Stimulated activated CD8-positive, alpha-beta memory T cell treated with anti-CD3 and anti-CD28 coated beads, Interleukin-15, amount 100 ng/mL, for 4 hours (primary cell): ENCODE measurements around the gene SSH3.

Experiments
- DNase-seq, 2 donors: peaks; one replicate each; pipeline ENCODE4 v3.0.0-alpha.2; 2020; ENCODE audit warnings: low read depth in 2 of 2

Gene SSH3

GRCh38 chr11:67349036-67349435 is 45.7 kb downstream of the SSH3 start:
- no peak for DNase-seq

- DNase-seq = no peak
Measured at GRCh38 chr11:67349457-67349856, 46.1 kb downstream of the SSH3 start.

- DNase-seq = no peak
Measured at GRCh38 chr11:67349928-67350465, 46.7 kb downstream of the SSH3 start.

- no peak for DNase-seq
Measured at GRCh38 chr11:67351275-67352005, 48.1 kb downstream of the SSH3 start.

GRCh38 chr11:67352546-67353316 is 49.4 kb downstream of the SSH3 start:
- no peak for DNase-seq

GRCh38 chr11:67353317-67354074 is 50.2 kb downstream of the SSH3 start, which contains the start of gene POLD4:
POLD4 (minus strand) TSS chr11:67353546; CDS start chr11:67353399, 147 bp downstream.
- DNase-seq = peak; percentile 92 to 93

- DNase-seq = no peak
Measured at GRCh38 chr11:67354075-67355022, 51.0 kb downstream of the SSH3 start.

- no peak for DNase-seq
Measured at GRCh38 chr11:67355023-67355793, 51.9 kb downstream of the SSH3 start.

GRCh38 chr11:67355794-67356386 is 52.6 kb downstream of the SSH3 start:
- no peak for DNase-seq

- DNase-seq = no peak
Measured at GRCh38 chr11:67356387-67356863, 53.1 kb downstream of the SSH3 start.

GRCh38 chr11:67356864-67357561 is 53.7 kb downstream of the SSH3 start:
- no peak for DNase-seq

GRCh38 chr11:67357831-67358670 is 54.7 kb downstream of the SSH3 start:
- DNase-seq = no peak
